ENCODE results near the gene RNASET2. TPM values are rescaled to one million over a fixed set of nuclear protein-coding genes. Genes with fewer than 3 reads are reported as not detected.
A peak's percentile ranks its signal among the peaks of the same experiment; 100 is the strongest.

The RNASET2 gene
- total RNA-seq, 1 donor from 2014 or later = 139 TPM

GRCh38 chr6:166998256-166999144, 42.1 kb upstream of the RNASET2 start:
- Histone ChIP-seq H3K4me3 (ENCODE audit: low read depth, low read length) (peak overlapping the region; percentile 84), H3K27me3 (ENCODE audit: control insufficient read depth, insufficient read depth, low read length) (no peaks in the 10 kb centered on the region), H3K36me3 (ENCODE audit: control insufficient read depth, insufficient read depth, low read length) (no peaks in the 10 kb centered on the region)
- TF ChIP-seq CTCF (IDR thresholded peaks at IDR 0.05; ENCODE audit: insufficient read depth, low read length, poor library complexity, severe bottlenecking) = no peak
- peak; percentile 61 for DNase-seq (ENCODE audit: low read depth)

- peak; percentile 65 for TF ChIP-seq CTCF (IDR thresholded peaks at IDR 0.05; ENCODE audit: insufficient read depth, low read length, poor library complexity, severe bottlenecking)
- Histone ChIP-seq H3K27me3 (ENCODE audit: control insufficient read depth, insufficient read depth, low read length) (no peaks in the 10 kb centered on the region), H3K4me3 (ENCODE audit: low read depth, low read length) (peak overlapping the region; percentile 84), H3K36me3 (ENCODE audit: control insufficient read depth, insufficient read depth, low read length) (no peaks in the 10 kb centered on the region)
- DNase-seq (ENCODE audit: low read depth) = peak; percentile 32
Measured at GRCh38 chr6:166997768-166998255, 41.5 kb upstream of the RNASET2 start.

- no peaks in the 10 kb centered on the region for H3K36me3 ChIP-seq (ENCODE audit: control insufficient read depth, insufficient read depth, low read length)
- TF ChIP-seq CTCF (IDR thresholded peaks at IDR 0.05; ENCODE audit: insufficient read depth, low read length, poor library complexity, severe bottlenecking) = no peak
- H3K27me3 ChIP-seq (ENCODE audit: control insufficient read depth, insufficient read depth, low read length) = no peaks in the 10 kb centered on the region
- peak overlapping the region; percentile 84 for H3K4me3 ChIP-seq (ENCODE audit: low read depth, low read length)
- DNase-seq (ENCODE audit: low read depth) = no peak
Measured at GRCh38 chr6:166997348-166997747, 41.0 kb upstream of the RNASET2 start.

- H3K4me3 ChIP-seq (ENCODE audit: low read depth, low read length) = no peak overlapping the region
- H3K27me3 ChIP-seq (ENCODE audit: control insufficient read depth, insufficient read depth, low read length) = no peaks in the 10 kb centered on the region
- no peaks in the 10 kb centered on the region for H3K36me3 ChIP-seq (ENCODE audit: control insufficient read depth, insufficient read depth, low read length)
- peak; percentile 26 for DNase-seq (ENCODE audit: low read depth)
- TF ChIP-seq CTCF (IDR thresholded peaks at IDR 0.05; ENCODE audit: insufficient read depth, low read length, poor library complexity, severe bottlenecking) = no peak
Measured at GRCh38 chr6:166996406-166996805, 40.1 kb upstream of the RNASET2 start.

GRCh38 chr6:166989427-166990032, 33.2 kb upstream of the RNASET2 start:
- Histone ChIP-seq H3K27me3 (ENCODE audit: control insufficient read depth, insufficient read depth, low read length) (no peaks in the 10 kb centered on the region), H3K36me3 (ENCODE audit: control insufficient read depth, insufficient read depth, low read length) (no peaks in the 10 kb centered on the region), H3K4me3 (ENCODE audit: low read depth, low read length) (no peak overlapping the region)
- no peak for DNase-seq (ENCODE audit: low read depth)
- peak; percentile 45 for TF ChIP-seq CTCF (IDR thresholded peaks at IDR 0.05; ENCODE audit: insufficient read depth, low read length, poor library complexity, severe bottlenecking)
